ENCODE measurements around the gene PLEKHN1.

GRCh38 chr1:919271-919872, 46.9 kb upstream of the PLEKHN1 start:
- no peak for TF ChIP-seq POLR2AphosphoS5 (IDR thresholded peaks at IDR 0.05; ENCODE audit: low read depth, low read length)
- TF ChIP-seq MAX (IDR thresholded peaks at IDR 0.05; ENCODE audit: low read depth), result no peak
- TF ChIP-seq, protein P1, sequence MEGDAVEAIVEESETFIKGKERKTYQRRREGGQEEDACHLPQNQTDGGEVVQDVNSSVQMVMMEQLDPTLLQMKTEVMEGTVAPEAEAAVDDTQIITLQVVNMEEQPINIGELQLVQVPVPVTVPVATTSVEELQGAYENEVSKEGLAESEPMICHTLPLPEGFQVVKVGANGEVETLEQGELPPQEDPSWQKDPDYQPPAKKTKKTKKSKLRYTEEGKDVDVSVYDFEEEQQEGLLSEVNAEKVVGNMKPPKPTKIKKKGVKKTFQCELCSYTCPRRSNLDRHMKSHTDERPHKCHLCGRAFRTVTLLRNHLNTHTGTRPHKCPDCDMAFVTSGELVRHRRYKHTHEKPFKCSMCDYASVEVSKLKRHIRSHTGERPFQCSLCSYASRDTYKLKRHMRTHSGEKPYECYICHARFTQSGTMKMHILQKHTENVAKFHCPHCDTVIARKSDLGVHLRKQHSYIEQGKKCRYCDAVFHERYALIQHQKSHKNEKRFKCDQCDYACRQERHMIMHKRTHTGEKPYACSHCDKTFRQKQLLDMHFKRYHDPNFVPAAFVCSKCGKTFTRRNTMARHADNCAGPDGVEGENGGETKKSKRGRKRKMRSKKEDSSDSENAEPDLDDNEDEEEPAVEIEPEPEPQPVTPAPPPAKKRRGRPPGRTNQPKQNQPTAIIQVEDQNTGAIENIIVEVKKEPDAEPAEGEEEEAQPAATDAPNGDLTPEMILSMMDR (IDR thresholded peaks at IDR 0.05), result no peak
- TF ChIP-seq, protein P2, sequence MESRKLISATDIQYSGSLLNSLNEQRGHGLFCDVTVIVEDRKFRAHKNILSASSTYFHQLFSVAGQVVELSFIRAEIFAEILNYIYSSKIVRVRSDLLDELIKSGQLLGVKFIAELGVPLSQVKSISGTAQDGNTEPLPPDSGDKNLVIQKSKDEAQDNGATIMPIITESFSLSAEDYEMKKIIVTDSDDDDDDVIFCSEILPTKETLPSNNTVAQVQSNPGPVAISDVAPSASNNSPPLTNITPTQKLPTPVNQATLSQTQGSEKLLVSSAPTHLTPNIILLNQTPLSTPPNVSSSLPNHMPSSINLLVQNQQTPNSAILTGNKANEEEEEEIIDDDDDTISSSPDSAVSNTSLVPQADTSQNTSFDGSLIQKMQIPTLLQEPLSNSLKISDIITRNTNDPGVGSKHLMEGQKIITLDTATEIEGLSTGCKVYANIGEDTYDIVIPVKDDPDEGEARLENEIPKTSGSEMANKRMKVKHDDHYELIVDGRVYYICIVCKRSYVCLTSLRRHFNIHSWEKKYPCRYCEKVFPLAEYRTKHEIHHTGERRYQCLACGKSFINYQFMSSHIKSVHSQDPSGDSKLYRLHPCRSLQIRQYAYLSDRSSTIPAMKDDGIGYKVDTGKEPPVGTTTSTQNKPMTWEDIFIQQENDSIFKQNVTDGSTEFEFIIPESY (IDR thresholded peaks at IDR 0.05; ENCODE audit: borderline replicate concordance, low read depth), result no peak
- no peak for TF ChIP-seq REST (IDR thresholded peaks at IDR 0.05; ENCODE audit: low read depth, low read length)
- TF ChIP-seq GATA2 (CRISPR knock-in tag; IDR thresholded peaks at IDR 0.05), result no peak

All from SK-N-SH (cell line).